Stimulated activated CD8-positive, alpha-beta memory T cell treated with anti-CD3 and anti-CD28 coated beads, Interleukin-15, amount 100 ng/mL, for 1 hour (primary cell): ENCODE results near the gene PRKG1.
"Not testable (repeated sequence)": the region's sequence is repeated elsewhere in the genome, so short reads cannot be mapped to it uniquely, and the experiment has no call there.

ENCODE experiments used
- DNase-seq: peaks from one replicate; pipeline ENCODE4 v3.0.0-alpha.2; 2020; ENCODE audit warnings: low read depth

Gene PRKG1

GRCh38 chr10:51321980-51322379 is 247.7 kb downstream of the PRKG1 start:
- DNase-seq = no peak

GRCh38 chr10:51325649-51326048 is 251.4 kb downstream of the PRKG1 start:
- DNase-seq = no peak

- DNase-seq = no peak
Measured at GRCh38 chr10:51326174-51326573, 251.9 kb downstream of the PRKG1 start.

GRCh38 chr10:51327432-51327831 is 253.1 kb downstream of the PRKG1 start:
- no peak for DNase-seq

GRCh38 chr10:51340366-51340765 is 266.1 kb downstream of the PRKG1 start:
- DNase-seq = no peak

GRCh38 chr10:51340845-51341610 is 266.7 kb downstream of the PRKG1 start:
- no peak for DNase-seq

- DNase-seq = not testable (repeated sequence)
Measured at GRCh38 chr10:51341745-51342144, 267.5 kb downstream of the PRKG1 start.

- DNase-seq = no peak
Measured at GRCh38 chr10:51342381-51342780, 268.1 kb downstream of the PRKG1 start.

GRCh38 chr10:51343391-51343790 is 269.1 kb downstream of the PRKG1 start:
- no peak for DNase-seq

- no peak for DNase-seq
Measured at GRCh38 chr10:51344371-51344770, 270.1 kb downstream of the PRKG1 start.

GRCh38 chr10:51348622-51349021 is 274.3 kb downstream of the PRKG1 start:
- DNase-seq = no peak

- no peak for DNase-seq
Measured at GRCh38 chr10:51357170-51357569, 282.9 kb downstream of the PRKG1 start.

- no peak for DNase-seq
Measured at GRCh38 chr10:51358227-51358626, 283.9 kb downstream of the PRKG1 start.

- no peak for DNase-seq
Measured at GRCh38 chr10:51363415-51363814, 289.1 kb downstream of the PRKG1 start.

- DNase-seq = no peak
Measured at GRCh38 chr10:51364674-51365073, 290.4 kb downstream of the PRKG1 start.

- no peak for DNase-seq
Measured at GRCh38 chr10:51366044-51366443, 291.8 kb downstream of the PRKG1 start.

GRCh38 chr10:51367127-51367526 is 292.8 kb downstream of the PRKG1 start:
- DNase-seq = no peak

- no peak for DNase-seq
Measured at GRCh38 chr10:51367694-51368093, 293.4 kb downstream of the PRKG1 start.

- DNase-seq = no peak
Measured at GRCh38 chr10:51368943-51369342, 294.7 kb downstream of the PRKG1 start.

- no peak for DNase-seq
Measured at GRCh38 chr10:51369903-51370302, 295.6 kb downstream of the PRKG1 start.

- DNase-seq = no peak
Measured at GRCh38 chr10:51371743-51372142, 297.5 kb downstream of the PRKG1 start.

- no peak for DNase-seq
Measured at GRCh38 chr10:51375790-51376189, 301.5 kb downstream of the PRKG1 start.

GRCh38 chr10:51377070-51377931 is 303.0 kb downstream of the PRKG1 start:
- DNase-seq = no peak
